Smooth muscle cell (in vitro differentiated cells): Measurements from ENCODE around the gene PRR23E. TPM values are rescaled to one million over a fixed set of nuclear protein-coding genes. Genes with fewer than 3 reads are reported as not detected.

ENCODE experiments used
- DNase-seq: peaks from one replicate; lab custom pipeline; 2025; ENCODE audit not compliant: unreplicated experiment; lab: John Stamatoyannopoulos, UW
- H2AFZ ChIP-seq: fragments of 200-600 bp; sonication (generic); 2 replicates; pipeline ENCODE4 v1.6.0; 2016; ENCODE audit warnings: antibody characterized with exemption, low read depth, mild to moderate bottlenecking
- H3F3A ChIP-seq: fragments of 200-600 bp; sonication (generic); 2 replicates; pipeline ENCODE4 v1.6.0; 2017; ENCODE audit warnings: antibody characterized with exemption, low read depth
- H3K27ac ChIP-seq: fragments of 200-600 bp; sonication (generic); 2 replicates; pipeline ENCODE4 v1.5.1; 2016; ENCODE audit warnings: low read depth, mild to moderate bottlenecking
- H3K27me3 ChIP-seq: fragments of 200-600 bp; sonication (generic); 2 replicates; pipeline ENCODE4 v1.6.1; 2016; ENCODE audit warnings: low read depth, mild to moderate bottlenecking
- H3K36me3 ChIP-seq: fragments of 200-600 bp; sonication (generic); 2 replicates; pipeline ENCODE4 v1.5.1; 2016; ENCODE audit warnings: low read depth
- H3K4me1 ChIP-seq: fragments of 200-600 bp; sonication (generic); 2 replicates; pipeline ENCODE4 v1.5.1; 2016; ENCODE audit warnings: low read depth
- H3K4me2 ChIP-seq: fragments of 200-600 bp; sonication (generic); 2 replicates; pipeline ENCODE4 v1.6.0; 2016; ENCODE audit warnings: mild to moderate bottlenecking
- H3K4me3 ChIP-seq: fragments of 200-600 bp; sonication (generic); 2 replicates; pipeline ENCODE4 v1.5.1; 2016; ENCODE audit warnings: mild to moderate bottlenecking
- H3K79me2 ChIP-seq: fragments of 200-600 bp; sonication (generic); 2 replicates; pipeline ENCODE4 v1.6.0; 2016; ENCODE audit warnings: low read depth, mild to moderate bottlenecking
- H3K9ac ChIP-seq: fragments of 200-600 bp; sonication (generic); 2 replicates; pipeline ENCODE4 v1.6.0; 2016; ENCODE audit warnings: low read depth
- H3K9me3 ChIP-seq: fragments of 200-600 bp; sonication (generic); replicated peaks from 2 replicates; pipeline ENCODE4 v1.5.1; 2016; ENCODE audit warnings: low read depth
- H4K20me1 ChIP-seq: fragments of 200-600 bp; sonication (generic); 2 replicates; pipeline ENCODE4 v1.6.0; 2016; ENCODE audit warnings: low read depth
- CTCF ChIP-seq: fragments of 200-600 bp; sonication (generic); IDR thresholded peaks from 2 replicates; pipeline ENCODE4 v1.5.1; 2017; ENCODE audit warnings: borderline replicate concordance, mild to moderate bottlenecking, antibody characterized with exemption; ENCODE audit not compliant: insufficient read depth, poor library complexity, severe bottlenecking
- WGBS: methylation state at CpG from one replicate; pipeline ENCODE4 v1.1.7; 2016; ENCODE audit warnings: low lambda C conversion rate; 5-methylcytosine and 5-hydroxymethylcytosine counted together
- polyA plus RNA-seq: library from polyadenylated mRNA; unstranded; fragments of >200 nt; fragmentation: Nextera tagmentation; extraction: Ambion mirVana; gene quantifications from 2 replicates; pipeline ENCODE4 v1.2.1, GENCODE V29; 2016
- total RNA-seq: library from RNA; depleted of rRNA; stranded (reverse); fragments of >200 nt; gene quantifications from 2 replicates; pipeline ENCODE4 v1.2.3, GENCODE V29; 2014

PRR23E gene
- total and polyA plus RNA-seq, 2 experiments from 2014 or later = not detected

- H3K9me3 ChIP-seq = no peaks in the 10 kb centered on the region
- no peak overlapping the region for H3K4me3 ChIP-seq
- no peak overlapping the region for H2AFZ ChIP-seq
- DNase-seq = no peak
- no peak overlapping the region for H3K9ac ChIP-seq
- H3K27me3 ChIP-seq = no peaks in the 10 kb centered on the region
- H4K20me1 ChIP-seq = no peaks in the 10 kb centered on the region
- WGBS = 91% methylated on average over 6 of the region's 6 CpGs
- H3K4me1 ChIP-seq = peaks cover 7% of the 10 kb centered on the region
- no peaks in the 10 kb centered on the region for H3K36me3 ChIP-seq
- no peaks in the 10 kb centered on the region for H3K79me2 ChIP-seq
- H3K4me2 ChIP-seq = no peak overlapping the region
- peaks cover 4% of the 10 kb centered on the region for H3F3A ChIP-seq
- H3K27ac ChIP-seq = no peak overlapping the region
- TF ChIP-seq CTCF = no peak
These were observed 24.7 kb upstream of the PRR23E start for GRCh38 chr3:127168271-127168670.

- H3K9me3 ChIP-seq = no peaks in the 10 kb centered on the region
- no peak overlapping the region for H3K4me2 ChIP-seq
- H3K9ac ChIP-seq = no peak overlapping the region
- TF ChIP-seq CTCF = no peak
- H3K27me3 ChIP-seq = no peaks in the 10 kb centered on the region
- no peak overlapping the region for H3K4me3 ChIP-seq
- H3F3A ChIP-seq = peaks cover 4% of the 10 kb centered on the region
- H2AFZ ChIP-seq = no peak overlapping the region
- peaks cover 7% of the 10 kb centered on the region for H3K4me1 ChIP-seq
- no peaks in the 10 kb centered on the region for H3K36me3 ChIP-seq
- H4K20me1 ChIP-seq = no peaks in the 10 kb centered on the region
- DNase-seq = no peak
- no peak overlapping the region for H3K27ac ChIP-seq
- H3K79me2 ChIP-seq = no peaks in the 10 kb centered on the region
- 37% methylated on average over 7 of the region's 7 CpGs for WGBS
These were observed 22.1 kb upstream of the PRR23E start for GRCh38 chr3:127170814-127171213.

GRCh38 chr3:127171320-127171719 is 21.6 kb upstream of the PRR23E start:
- DNase-seq = no peak
- Histone ChIP-seq H2AFZ (no peak overlapping the region), H3K9me3 (no peaks in the 10 kb centered on the region), H3K36me3 (no peaks in the 10 kb centered on the region), H4K20me1 (no peaks in the 10 kb centered on the region), H3K27ac (no peak overlapping the region), H3K27me3 (no peaks in the 10 kb centered on the region), H3K4me3 (no peak overlapping the region), H3K4me1 (peaks cover 7% of the 10 kb centered on the region), H3K4me2 (no peak overlapping the region), H3K9ac (no peak overlapping the region), H3K79me2 (no peaks in the 10 kb centered on the region), H3F3A (peaks cover 4% of the 10 kb centered on the region)
- TF ChIP-seq CTCF = no peak
- WGBS = 91% methylated on average over 6 of the region's 6 CpGs

- TF ChIP-seq CTCF = no peak
- 91% methylated on average over 4 of the region's 4 CpGs for WGBS
These were observed 21.2 kb upstream of the PRR23E start for GRCh38 chr3:127171721-127172120.

More at GRCh38 chr3:127171721-127172120, 21.2 kb upstream of the PRR23E start:
- H3K4me2 ChIP-seq = no peak overlapping the region
- DNase-seq = no peak
- no peak overlapping the region for H3K27ac ChIP-seq
- peaks cover 7% of the 10 kb centered on the region for H3K4me1 ChIP-seq
- no peaks in the 10 kb centered on the region for H3K27me3 ChIP-seq
- no peak overlapping the region for H3K4me3 ChIP-seq
- H3K79me2 ChIP-seq = no peaks in the 10 kb centered on the region
- no peaks in the 10 kb centered on the region for H3K9me3 ChIP-seq
- H3K36me3 ChIP-seq = no peaks in the 10 kb centered on the region
- no peak overlapping the region for H3K9ac ChIP-seq
- H4K20me1 ChIP-seq = no peaks in the 10 kb centered on the region
- no peak overlapping the region for H2AFZ ChIP-seq
- H3F3A ChIP-seq = peaks cover 4% of the 10 kb centered on the region
